ENCODE measurements around the gene MYO7B.

- TF ChIP-seq CTCF (IDR thresholded peaks at IDR 0.05 in 8 of 11, conservative IDR thresholded peaks at IDR 0.05 in 3 of 11): no peak
- TF ChIP-seq POLR2A (IDR thresholded peaks at IDR 0.05): no peak
Measured at GRCh38 chr2:127576433-127577207, 41.1 kb downstream of the MYO7B start.
